ENCODE data around the gene ECHS1. TPM values are rescaled to one million over a fixed set of nuclear protein-coding genes. Genes with fewer than 3 reads are reported as not detected.
"Not testable (repeated sequence)": the region's sequence is repeated elsewhere in the genome, so short reads cannot be mapped to it uniquely, and the experiment has no call there.

The ECHS1 gene
- total and polyA plus RNA-seq, 2 donors (not counting 3 experiments of a cell fraction or from before 2014, with no cell fraction given), result 46.2 to 108 TPM

DNA sequence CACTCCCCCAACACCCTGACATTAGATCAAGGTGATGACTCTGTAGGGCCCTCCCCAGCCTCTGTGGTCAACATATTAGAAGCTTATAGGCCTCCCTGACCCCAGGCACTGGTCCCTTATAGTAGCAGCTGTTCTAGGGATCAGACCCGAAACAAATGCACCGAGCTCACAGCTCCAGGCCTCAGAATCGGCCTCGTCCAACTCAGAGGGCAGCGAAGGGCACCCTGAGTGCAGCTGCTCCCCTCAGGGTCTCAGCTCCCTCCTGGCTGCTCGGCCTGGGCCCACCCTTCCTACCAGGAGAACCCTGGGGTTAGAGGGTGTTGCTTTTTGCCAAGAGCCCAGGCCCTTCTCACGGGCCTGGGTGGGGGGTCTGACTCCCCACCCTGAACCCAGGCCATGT is 5.0 kb downstream of the ECHS1 start:
- Histone ChIP-seq H3K36me3 (ENCODE audit: control insufficient read depth in 2 of 2, extremely low read depth in 1 of 2, insufficient read depth in 2 of 2, low read length in 2 of 2) (peaks cover 2 to 43% of the 10 kb centered on the region in 2 experiments), H3K9me1 (replicated peaks; ENCODE audit: control insufficient read depth, extremely low read depth, insufficient read depth, low read length) (no peaks in the 10 kb centered on the region), H4K20me1 (replicated peaks; ENCODE audit: control insufficient read depth, extremely low read depth, insufficient read depth, low read length) (no peaks in the 10 kb centered on the region), H2AFZ (ENCODE audit: low read depth, low read length) (no peak overlapping the region), H3K4me3 (replicated peaks in 1 of 3; ENCODE audit: insufficient read depth in 1 of 3, low read depth in 1 of 3, low read length in 3 of 3) (no peak overlapping the region), H3K79me2 (ENCODE audit: control insufficient read depth, insufficient read depth, low read length) (peaks cover 2% of the 10 kb centered on the region), H3K27ac (ENCODE audit: insufficient read depth, low read depth, low read length) (no peak overlapping the region), H3K4me2 (ENCODE audit: insufficient read depth, low read length) (no peak overlapping the region), H3K27me3 (ENCODE audit: control insufficient read depth in 2 of 2, insufficient read depth in 2 of 2, low read length in 2 of 2) (no peaks in the 10 kb centered on the region), H3K9me3 (replicated peaks; ENCODE audit: control insufficient read depth, insufficient read depth, low read length) (no peaks in the 10 kb centered on the region), H3K4me1 (ENCODE audit: control insufficient read depth, extremely low read depth, insufficient read depth, low read length) (no peaks in the 10 kb centered on the region), H3K9ac (replicated peaks; ENCODE audit: extremely low read depth, insufficient read depth, low read length) (no peak overlapping the region)
- no TSS peak for BruUV-seq (replicated peaks)
- ChIA-PET POLR2A (no interaction called here), CTCF (no interaction called here)
- FAIRE-seq (no peak), DNase-seq (ENCODE audit: low read depth, low spot score) (no peak)
- dilution Hi-C loops (cut with MboI; ENCODE audit: extremely low pct_ligation_motif_present, low sequenced_read_pairs), result no loop called here
- TF ChIP-seq POLR2A (IDR thresholded peaks at IDR 0.05; ENCODE audit: low read depth, low read length) (no peak), EZH2 (IDR thresholded peaks at IDR 0.05; ENCODE audit: borderline replicate concordance, low read depth, low read length, severe bottlenecking) (no peak), GATA2 (IDR thresholded peaks at IDR 0.05; ENCODE audit: insufficient read depth, insufficient read length, low read depth, low read length) (no peak), MYC (IDR thresholded peaks at IDR 0.05; ENCODE audit: low read depth, low read length) (no peak), POLR2AphosphoS5 (IDR thresholded peaks at IDR 0.05; ENCODE audit: insufficient read depth, low read depth, low read length) (no peak)
- TF ChIP-seq, protein P1, sequence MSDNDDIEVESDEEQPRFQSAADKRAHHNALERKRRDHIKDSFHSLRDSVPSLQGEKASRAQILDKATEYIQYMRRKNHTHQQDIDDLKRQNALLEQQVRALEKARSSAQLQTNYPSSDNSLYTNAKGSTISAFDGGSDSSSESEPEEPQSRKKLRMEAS (IDR thresholded peaks at IDR 0.05; ENCODE audit: insufficient read depth, insufficient read length), result no peak
- intact Hi-C loops (cut with micrococcal nuclease), result no loop called here

DNA sequence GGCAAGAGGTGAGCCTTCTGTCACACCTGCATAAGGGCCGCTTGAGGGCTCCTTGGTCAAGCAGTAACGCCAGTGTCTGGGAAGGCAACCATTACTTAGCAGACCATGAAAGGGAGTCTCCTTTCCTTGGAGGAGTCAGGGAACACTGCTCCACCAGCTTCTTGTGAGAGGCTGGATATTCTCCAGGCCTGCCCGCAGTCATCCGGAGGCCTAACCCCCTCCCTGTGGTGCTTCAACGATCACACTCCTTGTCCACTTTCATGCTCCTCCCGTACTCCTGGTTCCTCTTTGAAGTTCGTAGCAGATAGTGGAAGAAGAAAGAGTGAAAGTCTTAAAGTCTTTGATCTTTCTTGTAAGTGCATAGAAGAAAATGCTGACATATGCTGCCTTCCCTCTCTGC is 5.7 kb downstream of the ECHS1 start:
- CTCF ChIA-PET, result not testable (repeated sequence)

More for the DNA sequence above, 5.7 kb downstream of the ECHS1 start:
- H2AFZ ChIP-seq (ENCODE audit: low read depth, low read length); intact Hi-C loops (cut with micrococcal nuclease); dilution Hi-C loops (cut with MboI; ENCODE audit: extremely low pct_ligation_motif_present, low sequenced_read_pairs); H3K4me3 ChIP-seq (replicated peaks in 1 of 3; ENCODE audit: insufficient read depth in 1 of 3, low read depth in 1 of 3, low read length in 3 of 3); H4K20me1 ChIP-seq (replicated peaks; ENCODE audit: control insufficient read depth, extremely low read depth, insufficient read depth, low read length); H3K4me1 ChIP-seq (ENCODE audit: control insufficient read depth, extremely low read depth, insufficient read depth, low read length); H3K9me3 ChIP-seq (replicated peaks; ENCODE audit: control insufficient read depth, insufficient read depth, low read length); BruUV-seq (replicated peaks); H3K4me2 ChIP-seq (ENCODE audit: insufficient read depth, low read length); H3K27me3 ChIP-seq (ENCODE audit: control insufficient read depth in 2 of 2, insufficient read depth in 2 of 2, low read length in 2 of 2); H3K27ac ChIP-seq (ENCODE audit: insufficient read depth, low read depth, low read length); DNase-seq (ENCODE audit: low read depth, low spot score); POLR2A ChIA-PET; H3K9me1 ChIP-seq (replicated peaks; ENCODE audit: control insufficient read depth, extremely low read depth, insufficient read depth, low read length); H3K79me2 ChIP-seq (ENCODE audit: control insufficient read depth, insufficient read depth, low read length); H3K9ac ChIP-seq (replicated peaks; ENCODE audit: extremely low read depth, insufficient read depth, low read length); FAIRE-seq: not testable (repeated sequence)
- H3K36me3 ChIP-seq (ENCODE audit: control insufficient read depth in 2 of 2, extremely low read depth in 1 of 2, insufficient read depth in 2 of 2, low read length in 2 of 2), result peaks cover 2 to 47% of the 10 kb centered on the region in 2 experiments

Data from endothelial cell of umbilical vein (primary cell).